Measurements from ENCODE around the gene POLR2L. TPM values are rescaled to one million over a fixed set of nuclear protein-coding genes. Genes with fewer than 3 reads are reported as not detected.

POLR2L gene
- total RNA-seq, 1 donor from 2014 or later = 46.4 TPM

GRCh38 chr11:841981-842369 lies 354 bp downstream of the POLR2L start:
- Histone ChIP-seq H3K36me3 (ENCODE audit: control insufficient read depth in 3 of 3, insufficient read depth in 3 of 3, low read length in 3 of 3) (peaks cover 33 to 37% (median 37%) of the 10 kb centered on the region in 3 donors), H3K9me3 (ENCODE audit: control insufficient read depth in 3 of 3, low read length in 3 of 3) (no peaks in the 10 kb centered on the region), H3K4me1 (ENCODE audit: control insufficient read depth in 3 of 3, insufficient read depth in 3 of 3, low read length in 3 of 3) (peaks cover 27 to 75% (median 52%) of the 10 kb centered on the region in 3 donors)

GRCh38 chr11:839875-840617 lies 2.3 kb downstream of the POLR2L start:
- no peak overlapping the region for H3K27ac ChIP-seq (ENCODE audit: low read depth, low read length)
- H3K9me3 ChIP-seq (ENCODE audit: control insufficient read depth in 3 of 3, low read length in 3 of 3) = no peaks in the 10 kb centered on the region
- peak overlapping the region in 1 of 3 donors; percentile 91 for H3K9ac ChIP-seq (ENCODE audit: low read depth in 1 of 3, low read length in 3 of 3)
- peak overlapping the region in 1 of 3 donors; percentile 93 for H3K4me3 ChIP-seq (ENCODE audit: low read length in 3 of 3)
- H3K27me3 ChIP-seq (ENCODE audit: control insufficient read depth in 3 of 3, insufficient read depth in 3 of 3, low read length in 3 of 3) = no peaks in the 10 kb centered on the region
- peaks cover 42 to 46% (median 46%) of the 10 kb centered on the region in 3 donors for H3K36me3 ChIP-seq (ENCODE audit: control insufficient read depth in 3 of 3, insufficient read depth in 3 of 3, low read length in 3 of 3)
- H3K4me1 ChIP-seq (ENCODE audit: control insufficient read depth in 3 of 3, insufficient read depth in 3 of 3, low read length in 3 of 3) = peaks cover 24 to 71% (median 43%) of the 10 kb centered on the region in 3 donors

More at GRCh38 chr11:841981-842369, 354 bp downstream of the POLR2L start:
- peak overlapping the region; percentile 87 to 93 (median 88) for H3K4me3 ChIP-seq (ENCODE audit: low read length in 3 of 3)
- H3K9ac ChIP-seq (ENCODE audit: low read depth in 1 of 3, low read length in 3 of 3) = peak overlapping the region; percentile 77 to 91 (median 89)
- H3K27me3 ChIP-seq (ENCODE audit: control insufficient read depth in 3 of 3, insufficient read depth in 3 of 3, low read length in 3 of 3) = no peaks in the 10 kb centered on the region
- peak overlapping the region; percentile 91 for H3K27ac ChIP-seq (ENCODE audit: low read depth, low read length)

- no peaks in the 10 kb centered on the region for H3K9me3 ChIP-seq (ENCODE audit: control insufficient read depth in 3 of 3, low read length in 3 of 3)
- H3K36me3 ChIP-seq (ENCODE audit: control insufficient read depth in 3 of 3, insufficient read depth in 3 of 3, low read length in 3 of 3) = peaks cover 42 to 46% (median 46%) of the 10 kb centered on the region in 3 donors
- no peak overlapping the region for H3K27ac ChIP-seq (ENCODE audit: low read depth, low read length)
- no peaks in the 10 kb centered on the region for H3K27me3 ChIP-seq (ENCODE audit: control insufficient read depth in 3 of 3, insufficient read depth in 3 of 3, low read length in 3 of 3)
- H3K9ac ChIP-seq (ENCODE audit: low read depth in 1 of 3, low read length in 3 of 3) = no peak overlapping the region
- peaks cover 27 to 73% (median 48%) of the 10 kb centered on the region in 3 donors for H3K4me1 ChIP-seq (ENCODE audit: control insufficient read depth in 3 of 3, insufficient read depth in 3 of 3, low read length in 3 of 3)
- no peak overlapping the region for H3K4me3 ChIP-seq (ENCODE audit: low read length in 3 of 3)
Measured at GRCh38 chr11:839280-839623, 3.1 kb downstream of the POLR2L start.

GRCh38 chr11:838441-839279 lies 3.7 kb downstream of the POLR2L start:
- Histone ChIP-seq H3K4me3 (ENCODE audit: low read length in 3 of 3) (no peak overlapping the region), H3K9me3 (ENCODE audit: control insufficient read depth in 3 of 3, low read length in 3 of 3) (no peaks in the 10 kb centered on the region), H3K36me3 (ENCODE audit: control insufficient read depth in 3 of 3, insufficient read depth in 3 of 3, low read length in 3 of 3) (peaks cover 42 to 46% (median 46%) of the 10 kb centered on the region in 3 donors), H3K27ac (ENCODE audit: low read depth, low read length) (no peak overlapping the region), H3K4me1 (ENCODE audit: control insufficient read depth in 3 of 3, insufficient read depth in 3 of 3, low read length in 3 of 3) (peaks cover 31 to 74% (median 50%) of the 10 kb centered on the region in 3 donors), H3K27me3 (ENCODE audit: control insufficient read depth in 3 of 3, insufficient read depth in 3 of 3, low read length in 3 of 3) (no peaks in the 10 kb centered on the region), H3K9ac (ENCODE audit: low read depth in 1 of 3, low read length in 3 of 3) (peak overlapping the region in 2 of 3 donors; percentile 33 to 59)

- Histone ChIP-seq H3K27me3 (ENCODE audit: control insufficient read depth in 3 of 3, insufficient read depth in 3 of 3, low read length in 3 of 3) (no peaks in the 10 kb centered on the region), H3K9ac (ENCODE audit: low read depth in 1 of 3, low read length in 3 of 3) (no peak overlapping the region), H3K4me1 (ENCODE audit: control insufficient read depth in 3 of 3, insufficient read depth in 3 of 3, low read length in 3 of 3) (peaks cover 32 to 69% (median 48%) of the 10 kb centered on the region in 3 donors), H3K4me3 (ENCODE audit: low read length in 3 of 3) (no peak overlapping the region), H3K36me3 (ENCODE audit: control insufficient read depth in 3 of 3, insufficient read depth in 3 of 3, low read length in 3 of 3) (peaks cover 42 to 46% (median 46%) of the 10 kb centered on the region in 3 donors), H3K9me3 (ENCODE audit: control insufficient read depth in 3 of 3, low read length in 3 of 3) (no peaks in the 10 kb centered on the region), H3K27ac (ENCODE audit: low read depth, low read length) (no peak overlapping the region)
Measured at GRCh38 chr11:837990-838307, 4.4 kb downstream of the POLR2L start.

GRCh38 chr11:837189-837989 lies 4.9 kb downstream of the POLR2L start:
- H3K36me3 ChIP-seq (ENCODE audit: control insufficient read depth in 3 of 3, insufficient read depth in 3 of 3, low read length in 3 of 3) = peaks cover 42 to 46% (median 46%) of the 10 kb centered on the region in 3 donors
- H3K9ac ChIP-seq (ENCODE audit: low read depth in 1 of 3, low read length in 3 of 3) = no peak overlapping the region
- H3K27ac ChIP-seq (ENCODE audit: low read depth, low read length) = no peak overlapping the region
- H3K9me3 ChIP-seq (ENCODE audit: control insufficient read depth in 3 of 3, low read length in 3 of 3) = no peaks in the 10 kb centered on the region
- H3K4me3 ChIP-seq (ENCODE audit: low read length in 3 of 3) = no peak overlapping the region
- H3K27me3 ChIP-seq (ENCODE audit: control insufficient read depth in 3 of 3, insufficient read depth in 3 of 3, low read length in 3 of 3) = no peaks in the 10 kb centered on the region
- H3K4me1 ChIP-seq (ENCODE audit: control insufficient read depth in 3 of 3, insufficient read depth in 3 of 3, low read length in 3 of 3) = peaks cover 34 to 71% (median 51%) of the 10 kb centered on the region in 3 donors

- no peak overlapping the region for H3K27ac ChIP-seq (ENCODE audit: low read depth, low read length)
- H3K4me1 ChIP-seq (ENCODE audit: control insufficient read depth in 3 of 3, insufficient read depth in 3 of 3, low read length in 3 of 3) = peaks cover 40 to 78% (median 56%) of the 10 kb centered on the region in 3 donors
- H3K27me3 ChIP-seq (ENCODE audit: control insufficient read depth in 3 of 3, insufficient read depth in 3 of 3, low read length in 3 of 3) = peaks cover 0 to 4% (median 0%) of the 10 kb centered on the region in 3 donors
- H3K4me3 ChIP-seq (ENCODE audit: low read length in 3 of 3) = no peak overlapping the region
- no peaks in the 10 kb centered on the region for H3K9me3 ChIP-seq (ENCODE audit: control insufficient read depth in 3 of 3, low read length in 3 of 3)
- peak overlapping the region in 1 of 3 donors; percentile 16 for H3K9ac ChIP-seq (ENCODE audit: low read depth in 1 of 3, low read length in 3 of 3)
- H3K36me3 ChIP-seq (ENCODE audit: control insufficient read depth in 3 of 3, insufficient read depth in 3 of 3, low read length in 3 of 3) = peaks cover 42 to 46% (median 46%) of the 10 kb centered on the region in 3 donors
Measured at GRCh38 chr11:836700-837099, 5.6 kb downstream of the POLR2L start.

- H3K27me3 ChIP-seq (ENCODE audit: control insufficient read depth in 3 of 3, insufficient read depth in 3 of 3, low read length in 3 of 3) = peaks cover 0 to 8% (median 0%) of the 10 kb centered on the region in 3 donors
- no peak overlapping the region for H3K4me3 ChIP-seq (ENCODE audit: low read length in 3 of 3)
- H3K27ac ChIP-seq (ENCODE audit: low read depth, low read length) = peak overlapping the region; percentile 36
- peaks cover 42 to 46% (median 46%) of the 10 kb centered on the region in 3 donors for H3K36me3 ChIP-seq (ENCODE audit: control insufficient read depth in 3 of 3, insufficient read depth in 3 of 3, low read length in 3 of 3)
- peaks cover 42 to 79% (median 56%) of the 10 kb centered on the region in 3 donors for H3K4me1 ChIP-seq (ENCODE audit: control insufficient read depth in 3 of 3, insufficient read depth in 3 of 3, low read length in 3 of 3)
- no peaks in the 10 kb centered on the region for H3K9me3 ChIP-seq (ENCODE audit: control insufficient read depth in 3 of 3, low read length in 3 of 3)
- peak overlapping the region in 1 of 3 donors; percentile 16 for H3K9ac ChIP-seq (ENCODE audit: low read depth in 1 of 3, low read length in 3 of 3)
Measured at GRCh38 chr11:836274-836673, 6.1 kb downstream of the POLR2L start.
